Stimulated activated CD4-positive, alpha-beta T cell treated with anti-CD3 and anti-CD28 coated beads, Interleukin-12 subunit alpha, Interleukin-12 subunit beta, amount 100 ng/mL, for 48 hours (primary cell): ENCODE data around the gene PROSER3.
A peak's percentile ranks its signal among the peaks of the same experiment; 100 is the strongest.

Source experiments
- DNase-seq, 3 donors: peaks; one replicate each; pipeline ENCODE4 v3.0.0-alpha.2; 2020; ENCODE audit warnings: low read depth in 2 of 3, low spot score in 1 of 3

The PROSER3 gene

GRCh38 chr19:35738021-35738886 is 19.7 kb upstream of the PROSER3 start:
- DNase-seq, result no peak

GRCh38 chr19:35738887-35739229 is 19.1 kb upstream of the PROSER3 start:
- no peak for DNase-seq

DNA sequence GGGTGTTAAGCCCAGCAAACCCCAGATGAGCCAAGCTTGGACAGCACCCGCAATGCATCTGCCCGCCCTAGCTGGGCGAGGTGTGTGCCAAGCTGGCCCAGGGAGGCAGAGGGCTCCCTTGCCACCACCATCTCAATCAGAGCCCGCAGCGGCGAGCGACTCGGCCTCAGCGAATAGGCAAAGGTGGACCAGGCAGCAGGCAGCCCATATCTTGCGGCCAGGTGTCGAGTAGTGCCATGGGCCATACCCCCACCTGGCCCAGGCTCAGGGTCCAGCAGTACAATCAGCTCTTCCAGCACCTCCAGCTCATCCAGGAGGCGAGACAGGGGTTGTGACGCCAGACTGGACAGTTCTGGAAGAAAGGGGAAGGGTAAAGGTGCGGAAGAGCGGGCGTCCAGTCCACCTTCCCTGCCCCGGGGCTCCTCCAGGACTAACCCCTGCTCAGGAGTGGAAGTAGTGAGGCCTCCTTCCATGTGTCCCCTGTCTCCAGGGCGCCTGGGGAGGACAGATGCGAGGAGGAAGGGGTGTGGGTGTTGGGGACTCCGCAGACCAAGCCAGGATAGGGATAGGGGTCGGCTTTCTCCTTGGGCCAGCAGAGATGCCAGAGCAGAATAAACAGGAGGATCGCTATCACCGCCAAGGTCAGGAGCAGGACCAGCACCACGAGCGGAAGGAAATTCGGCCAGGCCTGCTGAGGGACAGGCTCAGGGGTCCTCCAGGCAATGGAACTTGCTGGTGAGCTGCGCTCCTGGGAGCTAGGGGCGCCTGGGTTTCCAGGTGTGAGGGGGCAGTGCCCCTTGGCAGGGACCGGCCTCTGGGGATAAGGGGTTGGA is 18.5 kb upstream of the PROSER3 start:
- no peak for DNase-seq

- no peak for DNase-seq
Measured at GRCh38 chr19:35740108-35740422, 17.9 kb upstream of the PROSER3 start.

DNA sequence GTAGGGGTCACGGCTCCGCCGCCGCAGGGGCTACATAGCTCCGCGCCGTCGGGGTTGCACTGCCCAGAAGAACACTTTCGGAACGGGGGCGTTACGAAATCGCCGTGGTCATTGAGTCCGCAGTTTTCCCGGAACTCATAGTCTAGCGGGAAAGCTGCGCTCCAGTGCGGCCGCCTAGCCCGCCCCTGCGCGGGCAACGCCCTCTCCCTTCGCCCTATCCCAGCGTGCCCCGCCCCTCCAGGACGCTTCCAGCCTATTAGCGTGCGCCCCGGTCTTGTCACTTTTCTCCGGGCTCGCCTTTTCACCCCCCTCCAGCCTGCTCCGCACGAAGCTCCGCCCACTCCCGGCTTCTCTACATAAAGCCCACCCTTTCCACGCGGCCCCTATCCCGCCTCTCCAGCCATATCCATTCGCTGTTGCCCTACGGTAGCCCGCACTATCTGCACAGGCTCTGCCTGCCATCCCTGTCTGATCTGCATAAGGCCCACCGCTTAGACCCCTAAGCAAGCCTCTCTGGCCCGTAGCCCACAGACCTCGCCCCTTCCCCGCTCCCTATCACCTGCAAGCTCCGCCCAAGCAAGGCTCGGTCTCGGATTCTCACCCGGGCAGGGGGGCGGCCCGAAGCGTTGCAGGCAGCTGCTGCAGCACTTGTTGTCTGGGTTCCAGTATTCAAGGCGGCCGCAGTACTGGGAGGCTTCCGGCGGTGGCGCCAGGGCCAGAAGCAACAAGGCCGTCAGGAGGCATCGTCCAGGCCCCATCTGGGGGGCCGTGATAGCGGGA is 17.4 kb upstream of the PROSER3 start:
- DNase-seq, result peak; percentile 92 to 94 (median 93)

GRCh38 chr19:35741203-35741515 is 16.8 kb upstream of the PROSER3 start:
- DNase-seq, result no peak

DNA sequence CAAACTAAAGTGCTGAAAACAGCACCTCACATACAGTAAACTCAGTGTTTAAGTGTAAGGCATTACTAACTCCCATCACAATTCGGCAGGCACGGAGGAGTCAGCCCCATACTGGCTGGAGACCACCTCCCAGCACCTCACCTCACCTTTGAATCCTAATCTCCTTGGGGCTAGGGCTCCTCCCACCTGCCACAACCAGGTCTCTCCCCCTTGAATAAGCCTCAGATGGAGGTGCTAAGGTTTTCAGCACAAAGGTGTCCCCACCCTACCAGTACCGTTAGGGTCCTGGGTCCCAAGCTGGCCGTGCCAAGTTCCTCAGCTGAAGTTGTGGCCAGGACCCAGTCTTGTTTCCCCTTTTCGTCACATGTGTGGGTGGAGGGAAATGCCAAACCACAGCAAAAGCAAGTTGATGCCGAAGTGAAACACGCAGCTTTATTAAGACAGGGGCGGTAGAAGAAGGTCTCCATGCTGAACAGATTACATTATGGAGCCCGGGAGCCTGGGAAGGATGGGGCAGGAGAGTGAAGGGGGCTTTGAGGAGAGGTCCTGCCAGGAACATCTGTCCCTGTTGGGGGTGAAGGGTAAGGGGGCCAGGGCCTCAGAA is 15.8 kb upstream of the PROSER3 start, which contains the start of gene IGFLR1:
IGFLR1 (minus strand) TSS at position 332 of the 604 bp plus-strand sequence. CDS start 1,272 bp downstream, outside the sequence.
- DNase-seq, result peak; percentile 59 to 79 (median 65)

DNA sequence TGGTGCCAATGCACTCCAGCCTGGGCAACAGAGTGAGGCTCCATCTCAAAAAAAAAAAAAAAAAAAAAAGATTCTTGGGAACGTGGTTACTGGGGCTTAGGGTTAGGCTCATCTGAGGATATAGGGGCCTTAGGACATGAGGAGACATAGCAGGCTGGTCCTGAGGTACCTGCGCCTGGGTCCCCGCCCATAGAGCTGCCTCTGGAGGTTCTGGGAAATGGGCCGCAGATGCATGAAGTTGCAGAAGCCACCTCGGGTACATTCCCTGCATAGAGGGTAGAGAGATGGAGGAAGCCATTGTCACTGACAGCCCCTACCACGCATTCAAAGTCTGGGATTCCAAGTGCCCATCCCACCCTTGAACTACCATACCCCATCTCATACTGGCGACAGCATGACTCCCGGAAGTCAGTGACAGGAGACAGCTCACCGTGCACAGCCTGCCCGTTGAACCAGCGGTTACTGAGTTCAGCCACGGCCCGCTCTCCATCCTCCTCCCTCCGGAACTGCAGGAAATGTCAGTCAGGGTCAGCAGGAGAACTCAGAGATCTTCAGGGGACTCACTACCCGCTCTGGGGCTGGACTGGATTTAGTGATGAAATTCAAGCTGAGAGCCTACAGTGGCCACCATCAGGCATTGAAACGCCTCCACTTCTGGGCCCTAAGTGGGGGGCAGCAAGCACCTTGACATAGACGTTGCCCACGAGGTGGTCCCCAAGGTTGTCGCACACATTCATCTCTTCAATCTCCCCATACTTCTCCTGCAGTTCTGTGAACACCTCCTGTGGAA is 14.1 kb upstream of the PROSER3 start:
- no peak for DNase-seq

GRCh38 chr19:35744430-35745327 is 13.3 kb upstream of the PROSER3 start:
- DNase-seq, result peak; percentile 90

GRCh38 chr19:35745328-35746086 is 12.5 kb upstream of the PROSER3 start, which contains the start of the genes PSENEN and U2AF1L4:
Gene PSENEN (plus strand): TSS chr19:35745651. CDS start chr19:35745931, 280 bp downstream.
Gene U2AF1L4 (minus strand): TSS chr19:35745418. CDS start chr19:35745391, 27 bp downstream.
- peak; percentile 90 to 93 (median 90) for DNase-seq

GRCh38 chr19:35746087-35746462 is 11.9 kb upstream of the PROSER3 start:
- no peak for DNase-seq

- DNase-seq, result no peak
Measured at GRCh38 chr19:35746531-35746930, 11.4 kb upstream of the PROSER3 start.

DNA sequence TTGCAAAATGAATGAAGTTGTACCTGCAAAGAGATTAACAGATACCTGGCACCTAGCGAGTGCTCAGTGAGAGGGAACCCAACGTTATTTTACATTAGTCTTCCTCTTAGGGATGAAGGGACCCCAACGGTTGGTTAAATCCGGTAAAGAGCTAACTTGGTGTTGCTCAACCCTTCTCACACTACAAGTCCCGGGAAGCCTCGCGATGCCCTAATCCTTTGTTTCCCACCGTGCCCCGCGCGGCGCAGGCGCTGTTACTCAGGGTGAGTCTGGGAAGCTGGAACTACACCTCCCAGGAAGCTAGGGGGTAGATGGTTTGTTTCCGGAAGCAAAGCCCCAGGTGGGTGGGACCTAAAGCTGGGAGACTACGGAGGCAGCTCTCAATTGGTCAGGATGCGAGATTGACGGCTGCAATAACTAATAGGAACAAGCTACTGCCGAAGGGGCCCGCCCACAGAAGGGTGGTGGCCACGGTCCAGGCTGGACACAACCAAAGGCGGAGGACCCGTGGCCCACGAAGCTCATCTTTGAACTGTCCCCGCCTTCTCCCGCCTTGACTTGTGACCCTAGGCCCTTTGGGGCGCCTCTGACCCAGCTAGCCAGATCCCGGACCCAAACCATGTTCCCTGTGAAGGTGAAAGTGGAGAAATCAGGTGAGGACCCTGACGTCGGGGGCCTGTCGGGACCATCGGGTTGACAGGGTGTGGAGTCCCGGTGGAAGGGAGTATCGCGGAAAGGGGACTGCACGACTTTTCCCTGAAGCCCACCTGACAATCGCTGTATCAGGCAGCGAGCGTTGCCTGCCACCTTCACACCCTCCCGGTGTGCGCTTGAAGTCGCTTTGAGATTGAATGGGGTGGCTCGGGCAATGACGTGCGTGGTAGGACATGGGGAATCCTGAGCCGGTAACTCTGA is 9.6 kb upstream of the PROSER3 start, which contains the start of gene LIN37:
LIN37 (plus strand) TSS at position 471 of the 915 bp plus-strand sequence; CDS start at position 620, 149 bp downstream.
- DNase-seq, result peak; percentile 97 to 99 (median 98)

DNA sequence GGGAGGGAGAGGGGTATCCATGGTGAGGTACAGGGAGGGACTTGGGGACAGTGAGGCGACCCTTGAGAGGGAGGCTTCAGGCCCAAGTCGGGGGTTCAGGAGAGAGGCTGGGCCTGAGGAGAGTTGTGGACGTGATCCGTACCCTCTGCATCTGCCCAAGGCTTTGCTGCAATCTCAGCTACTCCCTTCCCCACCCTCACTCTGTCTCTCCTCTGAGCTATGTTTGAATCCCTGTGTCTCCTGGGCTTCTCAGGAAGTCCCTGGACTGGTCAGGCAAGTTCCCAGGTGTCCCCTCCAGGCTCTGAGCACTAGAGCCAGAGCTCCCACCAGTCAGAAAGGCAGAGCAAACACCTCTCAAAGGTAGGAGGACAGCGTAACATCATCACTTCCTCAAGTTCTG is 7.8 kb upstream of the PROSER3 start:
- DNase-seq, result no peak

- no peak for DNase-seq
Measured at GRCh38 chr19:35751839-35752745, 5.9 kb upstream of the PROSER3 start.

- DNase-seq, result no peak
Measured at GRCh38 chr19:35752746-35753350, 5.1 kb upstream of the PROSER3 start.
